Cardiac fibroblast (primary cell): ENCODE measurements around the gene TIMM17A.

Source experiments
- DNase-seq, 2 donors: peaks; one replicate each; pipeline versions ENCODE4 v3.0.0 to v3.0.0-alpha.2; 2010; ENCODE audit warnings: low read depth in 2 of 2
- H3K4me3 ChIP-seq, 2 donors: replicated peaks in 1 of 2; 1 replicate in 1 of 2; 2 replicates in 1 of 2; pipeline ENCODE4 v1.5.1; 2011; ENCODE audit warnings: low read depth in 2 of 2, low read length in 2 of 2, mild to moderate bottlenecking in 2 of 2, moderate library complexity in 1 of 2
- TF ChIP-seq, protein P1 (sequence below): IDR thresholded peaks from one replicate; pipeline ENCODE4 v1.5.1; 2011; ENCODE audit warnings: low read depth, mild to moderate bottlenecking, low read length, inconsistent platforms

Gene TIMM17A

DNA sequence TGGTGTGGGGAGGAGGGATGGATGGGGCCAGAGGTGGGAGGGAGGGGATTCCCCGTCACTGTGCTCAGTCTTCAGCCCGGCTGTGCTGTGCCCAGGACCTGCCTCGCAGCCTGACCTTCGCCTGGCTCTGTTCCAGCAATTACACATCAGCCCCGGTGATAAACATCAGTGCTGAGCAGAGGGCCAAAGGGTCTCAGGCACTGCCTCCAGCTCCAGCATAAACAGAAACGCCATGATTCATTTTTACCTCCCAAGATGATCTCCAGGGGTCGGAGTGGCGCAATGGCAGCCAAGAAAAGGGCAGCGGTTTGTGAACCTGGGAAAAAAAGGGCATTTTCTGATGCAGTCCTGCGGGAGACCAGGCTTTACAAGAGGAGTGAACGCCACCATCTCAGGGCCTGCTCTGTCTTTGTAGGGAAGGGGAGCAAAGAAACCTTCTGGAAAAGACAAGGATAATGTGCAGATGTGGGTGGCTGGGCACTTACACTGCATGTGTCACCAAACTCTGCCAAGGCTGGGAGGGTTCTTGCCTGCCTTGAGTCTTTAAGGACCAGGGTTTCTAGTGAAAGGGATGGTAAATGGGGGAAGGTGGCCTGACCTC lies 38.6 kb upstream of the TIMM17A start:
- H3K4me3 ChIP-seq = no peak overlapping the region
- TF ChIP-seq, protein P1, sequence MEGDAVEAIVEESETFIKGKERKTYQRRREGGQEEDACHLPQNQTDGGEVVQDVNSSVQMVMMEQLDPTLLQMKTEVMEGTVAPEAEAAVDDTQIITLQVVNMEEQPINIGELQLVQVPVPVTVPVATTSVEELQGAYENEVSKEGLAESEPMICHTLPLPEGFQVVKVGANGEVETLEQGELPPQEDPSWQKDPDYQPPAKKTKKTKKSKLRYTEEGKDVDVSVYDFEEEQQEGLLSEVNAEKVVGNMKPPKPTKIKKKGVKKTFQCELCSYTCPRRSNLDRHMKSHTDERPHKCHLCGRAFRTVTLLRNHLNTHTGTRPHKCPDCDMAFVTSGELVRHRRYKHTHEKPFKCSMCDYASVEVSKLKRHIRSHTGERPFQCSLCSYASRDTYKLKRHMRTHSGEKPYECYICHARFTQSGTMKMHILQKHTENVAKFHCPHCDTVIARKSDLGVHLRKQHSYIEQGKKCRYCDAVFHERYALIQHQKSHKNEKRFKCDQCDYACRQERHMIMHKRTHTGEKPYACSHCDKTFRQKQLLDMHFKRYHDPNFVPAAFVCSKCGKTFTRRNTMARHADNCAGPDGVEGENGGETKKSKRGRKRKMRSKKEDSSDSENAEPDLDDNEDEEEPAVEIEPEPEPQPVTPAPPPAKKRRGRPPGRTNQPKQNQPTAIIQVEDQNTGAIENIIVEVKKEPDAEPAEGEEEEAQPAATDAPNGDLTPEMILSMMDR = no peak
- peak; percentile 90 to 94 for DNase-seq

DNA sequence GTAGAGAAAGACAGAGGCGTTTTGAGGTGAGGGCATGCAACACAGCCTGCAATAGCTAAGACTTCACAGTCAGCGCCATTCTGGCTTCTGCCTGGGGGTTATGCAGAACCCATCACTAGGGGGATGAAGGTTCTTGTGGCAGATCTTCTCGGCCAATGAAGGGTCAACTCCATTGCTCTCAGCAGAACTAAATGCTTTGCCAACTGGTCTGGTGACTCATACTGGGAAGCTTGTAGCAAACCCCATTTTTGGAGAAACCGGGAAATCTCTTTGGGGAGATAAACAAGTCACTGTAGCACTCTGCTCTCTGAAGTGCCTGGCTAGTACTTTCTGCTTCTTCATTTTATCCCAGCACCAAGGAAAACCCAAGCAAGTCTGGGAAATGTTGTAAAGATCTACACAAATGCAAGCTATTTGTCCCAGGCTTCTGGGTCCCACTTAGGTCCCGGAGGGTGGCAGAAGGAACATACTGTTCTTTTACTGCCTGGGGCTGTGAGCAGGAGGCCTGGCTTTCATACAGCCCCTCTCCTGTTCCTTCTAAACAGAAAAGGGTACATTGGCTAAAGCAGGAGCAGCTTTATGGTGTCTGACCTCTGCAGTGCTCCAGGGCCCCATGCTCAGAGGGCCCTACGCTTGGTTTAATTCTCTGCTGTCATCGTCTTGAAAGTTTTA lies 37.8 kb upstream of the TIMM17A start:
- H3K4me3 ChIP-seq = no peak overlapping the region
- DNase-seq = peak; percentile 90 to 94
- TF ChIP-seq, protein P1 = peak; percentile 8

DNA sequence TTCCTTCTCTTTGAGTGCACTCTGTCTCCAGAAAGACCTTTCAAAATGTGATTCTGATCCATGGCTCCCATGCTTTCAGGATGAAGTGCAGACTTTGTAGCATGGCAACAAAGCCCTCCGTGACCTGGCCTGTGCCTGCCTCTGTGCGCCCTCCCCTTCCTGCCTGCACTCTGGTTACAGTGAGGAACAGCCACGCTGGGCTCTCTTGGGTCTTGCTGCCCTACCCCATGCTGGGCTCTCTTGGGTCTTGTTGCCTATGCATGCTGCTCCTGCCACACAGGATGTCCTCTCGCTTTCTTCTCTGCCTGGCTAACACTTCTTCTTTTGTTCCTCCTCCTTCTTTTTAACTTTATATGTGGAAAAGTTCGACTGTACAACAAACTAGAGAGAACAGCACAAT lies 37.0 kb upstream of the TIMM17A start:
- TF ChIP-seq, protein P1 = no peak
- H3K4me3 ChIP-seq = no peak overlapping the region
- DNase-seq = no peak

DNA sequence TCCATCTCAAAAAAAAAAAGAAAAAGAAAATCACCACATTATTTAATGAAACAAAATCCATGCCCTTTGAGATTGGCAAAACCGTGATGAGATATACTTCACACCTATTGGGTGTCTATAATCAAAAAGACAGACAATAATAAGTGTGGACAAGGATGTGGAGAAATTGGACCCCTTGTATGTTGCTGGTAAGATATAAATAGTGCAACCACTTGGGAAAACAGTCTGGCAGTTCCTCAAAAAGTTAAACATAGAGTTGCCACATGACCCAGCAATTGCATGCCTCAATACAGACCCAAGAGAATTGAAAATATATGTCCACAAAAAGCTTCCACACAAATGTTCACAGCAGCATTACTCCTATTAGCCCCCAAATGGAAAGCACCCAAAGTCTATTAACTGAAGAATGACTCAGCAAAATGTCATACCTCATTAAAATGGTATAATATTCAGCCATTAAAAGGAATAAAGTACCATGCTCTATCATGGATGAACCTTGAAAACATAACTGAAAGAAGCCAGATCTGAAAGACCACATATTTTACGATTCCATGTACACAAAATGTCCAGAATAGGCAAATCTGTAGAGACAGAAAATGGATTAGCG lies 33.2 kb upstream of the TIMM17A start:
- peak in 1 of 2 donors; percentile 29 for DNase-seq
- H3K4me3 ChIP-seq = no peak overlapping the region
- TF ChIP-seq, protein P1 = no peak

DNA sequence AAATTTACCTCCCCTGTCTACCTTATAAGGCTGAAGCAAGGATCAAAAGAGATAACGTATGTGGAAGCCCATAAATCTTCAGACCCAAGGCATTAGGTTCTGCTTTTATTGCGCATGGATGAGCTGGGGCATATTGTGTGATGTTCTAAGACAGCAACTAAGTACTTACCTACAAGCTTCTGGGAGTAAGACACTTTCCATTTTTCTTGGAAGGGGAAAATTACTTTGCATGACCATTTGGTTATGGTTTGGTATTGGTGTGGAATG lies 30.1 kb upstream of the TIMM17A start:
- H3K4me3 ChIP-seq = no peak overlapping the region
- TF ChIP-seq, protein P1 = no peak
- DNase-seq = no peak

DNA sequence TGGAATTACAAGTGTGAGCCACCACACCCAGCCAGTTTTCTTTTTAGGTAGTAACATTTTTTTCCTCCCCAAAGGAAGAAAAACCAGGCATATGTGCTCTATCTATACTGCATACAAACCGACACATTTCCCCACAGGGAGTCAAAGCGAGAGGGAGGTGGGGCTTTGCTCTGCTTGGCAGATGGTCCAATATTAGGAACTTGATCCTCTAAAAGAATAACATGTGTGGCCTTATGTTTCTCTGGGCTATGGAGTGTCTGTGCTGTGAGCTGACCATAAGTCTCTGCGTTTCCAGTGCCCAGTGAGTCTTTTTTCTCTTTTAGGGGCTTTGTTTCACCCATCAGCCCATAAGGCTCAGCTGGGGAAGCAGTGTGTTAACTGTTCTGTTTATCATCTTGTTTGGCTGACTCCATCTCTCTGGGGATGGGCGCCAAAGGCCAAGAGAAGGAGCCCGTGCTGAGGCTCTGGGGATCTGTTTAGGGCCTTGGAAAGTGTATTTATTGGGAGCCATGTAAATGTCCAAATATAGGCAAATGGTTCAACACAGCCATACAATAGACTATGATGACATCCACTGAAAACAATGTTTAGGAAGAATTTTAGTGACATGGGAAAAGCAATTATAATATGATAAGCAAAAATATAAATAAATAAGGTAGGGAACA lies 29.2 kb upstream of the TIMM17A start:
- peak in 1 of 2 donors; percentile 39 for DNase-seq
- TF ChIP-seq, protein P1 = no peak
- no peak overlapping the region for H3K4me3 ChIP-seq
